MM.1S (cell line): Measurements from ENCODE around the gene SPRED3.

Experiments
- CTCF ChIP-seq: fragments of 300-600 bp; sonication (generic); IDR thresholded peaks from 2 replicates; pipeline ENCODE4 v1.5.1; 2016; ENCODE audit warnings: antibody characterized with exemption, low read length, mixed read lengths
- EZH2phosphoT487 ChIP-seq: fragments of 300-600 bp; sonication (generic); IDR thresholded peaks from 2 replicates; pipeline ENCODE4 v1.6.1; 2018; ENCODE audit warnings: antibody characterized with exemption, low read length

DNA sequence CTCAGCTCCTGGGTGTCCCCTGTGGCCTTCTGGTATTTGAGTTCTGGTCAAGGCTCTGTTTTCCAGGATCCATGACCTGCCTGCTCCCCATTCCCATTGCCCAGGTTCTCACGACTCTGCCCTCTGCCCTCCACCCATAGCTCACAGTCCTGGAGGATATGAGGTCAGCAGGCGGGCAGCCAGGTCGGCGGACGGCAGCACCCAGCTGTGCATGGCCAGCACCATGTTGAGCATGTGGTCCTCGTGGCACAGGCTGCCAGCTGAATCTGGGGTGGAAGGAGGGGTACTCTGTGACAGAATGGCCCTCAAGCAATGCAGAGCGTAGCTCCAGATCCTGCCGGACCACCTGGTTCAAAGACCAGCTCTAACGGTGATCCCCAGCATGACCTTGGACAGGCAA is 32.4 kb downstream of the SPRED3 start:
- no peak for TF ChIP-seq CTCF
- TF ChIP-seq EZH2phosphoT487, result no peak
